ENCODE results near the gene PTPN22. TPM values are rescaled to one million over a fixed set of nuclear protein-coding genes. Genes with fewer than 3 reads are reported as not detected.

Gene PTPN22
- total RNA-seq, 1 donor from 2014 or later, result 0.26 TPM

- DNase-seq (ENCODE audit: low read depth in 2 of 2), result no peak
Measured at GRCh38 chr1:113802367-113803007, 69.0 kb downstream of the PTPN22 start.

DNA sequence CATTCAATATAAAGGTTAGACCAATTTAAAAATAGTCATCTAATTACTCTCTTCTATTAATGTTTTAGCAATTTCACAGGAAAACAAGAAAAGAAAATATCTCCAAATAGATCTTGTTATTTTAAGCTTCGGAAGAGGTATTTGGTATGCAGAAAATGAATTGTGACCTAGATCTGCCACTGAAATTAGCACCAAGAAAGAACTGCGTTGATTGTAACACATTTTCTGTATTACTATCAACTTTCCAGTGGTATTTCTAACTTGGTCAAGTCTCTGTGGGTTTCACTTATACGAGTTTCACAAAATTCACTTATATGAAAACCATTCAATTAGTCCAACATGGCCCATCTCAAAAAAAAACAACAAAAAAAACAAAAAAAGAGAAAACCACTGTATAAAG lies 71.0 kb downstream of the PTPN22 start:
- no peak for DNase-seq (ENCODE audit: low read depth in 2 of 2)

DNA sequence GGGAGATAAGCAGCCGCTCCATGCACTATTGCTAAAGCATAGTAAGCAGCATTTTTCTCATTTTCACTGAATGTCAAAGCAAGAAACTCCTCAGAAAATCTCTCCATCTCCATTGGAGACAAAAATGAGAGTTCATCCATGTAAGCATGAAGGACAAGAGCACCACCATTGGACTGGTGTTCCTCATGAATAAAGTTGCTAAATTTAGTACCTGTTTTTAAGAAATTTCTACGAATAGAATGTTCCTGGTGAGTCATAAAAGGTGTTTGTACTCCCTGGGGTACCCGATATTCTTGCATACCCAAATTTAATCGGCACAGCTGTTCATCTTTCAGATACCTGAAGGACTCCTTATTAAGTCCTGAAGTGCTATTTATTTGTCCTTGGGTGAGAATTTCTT lies 74.0 kb downstream of the PTPN22 start:
- DNase-seq (ENCODE audit: low read depth in 2 of 2), result no peak

- no peak for DNase-seq (ENCODE audit: low read depth in 2 of 2)
Measured at GRCh38 chr1:113793878-113794834, 77.4 kb downstream of the PTPN22 start.

- DNase-seq (ENCODE audit: low read depth in 2 of 2), result no peak
Measured at GRCh38 chr1:113792986-113793385, 78.5 kb downstream of the PTPN22 start.

- DNase-seq (ENCODE audit: low read depth in 2 of 2), result no peak
Measured at GRCh38 chr1:113792471-113792870, 79.0 kb downstream of the PTPN22 start.

DNA sequence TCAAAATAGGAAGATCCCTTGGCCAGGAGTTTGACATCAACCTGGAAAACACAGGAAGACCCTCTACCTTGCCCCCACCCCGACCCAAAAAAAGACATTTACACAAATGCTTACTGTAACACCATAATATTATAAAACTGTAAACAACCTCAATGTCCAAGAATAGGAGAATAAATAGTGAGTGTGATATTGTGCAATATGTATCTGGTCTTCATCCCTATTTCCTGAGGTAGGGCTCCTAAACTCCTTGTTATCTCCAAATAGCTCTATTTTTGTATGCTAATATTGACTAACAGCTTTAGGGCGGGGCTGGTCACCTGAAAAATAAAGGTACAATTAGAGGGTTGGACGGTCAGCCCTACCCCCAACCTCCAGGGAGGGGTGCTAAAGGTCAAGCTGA lies 82.7 kb downstream of the PTPN22 start:
- DNase-seq (ENCODE audit: low read depth in 2 of 2), result no peak

DNA sequence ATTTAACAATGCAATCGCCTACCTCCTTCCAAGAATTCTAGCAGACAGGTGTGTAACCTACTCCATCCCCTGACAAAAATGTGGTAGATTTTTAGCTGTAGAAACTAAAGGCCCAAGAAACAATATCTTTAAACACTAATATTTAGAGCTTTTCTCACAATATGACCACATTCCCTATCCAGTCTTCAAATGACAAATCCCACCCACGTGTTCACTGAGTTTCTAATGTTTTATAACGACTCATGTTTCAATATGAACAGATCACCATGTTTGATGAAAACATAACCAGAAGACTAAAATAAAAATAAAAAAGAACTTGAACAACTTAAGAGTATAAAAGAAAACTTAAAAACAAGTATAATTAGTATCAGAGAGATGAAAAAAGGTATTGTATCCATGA lies 83.8 kb downstream of the PTPN22 start:
- no peak for DNase-seq (ENCODE audit: low read depth in 2 of 2)

- DNase-seq (ENCODE audit: low read depth in 2 of 2), result no peak
Measured at GRCh38 chr1:113786069-113786468, 85.4 kb downstream of the PTPN22 start.

GRCh38 chr1:113784104-113784779 lies 87.3 kb downstream of the PTPN22 start:
- DNase-seq (ENCODE audit: low read depth in 2 of 2), result no peak

DNA sequence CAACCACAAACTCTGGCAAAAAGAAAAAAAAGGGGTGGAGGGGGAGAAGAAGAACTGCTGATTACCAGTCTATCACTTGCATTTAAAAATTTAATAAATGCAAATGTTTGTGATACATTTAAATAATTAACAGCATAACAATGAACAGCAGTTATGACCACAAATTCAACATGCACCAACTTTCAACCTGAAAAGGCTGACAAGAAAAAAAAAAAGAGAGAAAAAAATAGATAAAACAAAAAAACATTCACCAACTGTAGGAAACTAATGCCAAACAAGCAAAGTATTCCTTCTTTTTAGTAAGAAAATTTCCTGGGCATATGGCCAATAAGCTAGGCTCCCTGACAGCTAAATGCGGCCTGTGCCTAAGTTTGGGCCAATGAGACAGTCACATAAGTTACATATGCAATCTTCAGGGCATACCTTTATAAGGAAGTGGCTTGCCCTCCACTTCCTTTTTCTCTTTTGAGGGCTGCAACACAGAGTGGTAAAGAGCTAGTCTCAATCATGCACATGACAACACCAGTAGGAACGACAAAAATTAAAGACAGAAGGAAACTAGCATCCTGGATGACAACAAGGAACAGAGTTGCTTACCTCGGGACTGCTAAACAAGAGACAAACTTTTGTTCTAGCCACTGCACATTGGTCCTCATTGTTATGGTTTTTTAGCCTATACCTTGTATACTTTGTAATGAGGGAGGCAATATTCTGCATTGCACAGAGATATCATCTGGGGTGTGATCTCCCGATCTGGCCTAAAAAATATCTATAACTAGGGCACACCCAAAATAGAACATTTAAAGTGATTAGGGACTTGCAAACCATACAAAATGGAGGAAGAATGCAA lies 88.0 kb downstream of the PTPN22 start:
- peak in 1 of 2 donors; percentile 31 for DNase-seq (ENCODE audit: low read depth in 2 of 2)

DNA sequence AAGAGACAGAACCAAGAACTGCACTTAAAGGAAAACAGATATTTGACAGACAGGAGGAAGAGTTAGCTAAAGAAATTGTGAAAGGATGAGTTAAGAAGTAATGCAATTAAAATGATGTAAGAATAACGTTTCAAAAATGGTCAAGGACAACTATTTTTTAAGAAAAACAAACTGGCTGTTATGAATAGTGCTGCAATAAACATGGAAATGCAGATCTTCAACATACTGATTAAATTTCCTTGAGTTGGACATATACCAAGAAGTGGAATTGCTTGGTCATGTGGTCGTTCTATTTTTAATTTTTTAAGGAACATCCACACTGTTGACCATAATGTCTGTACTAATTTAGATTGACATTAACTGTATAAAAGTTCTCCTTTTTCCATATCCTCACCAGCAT lies 89.1 kb downstream of the PTPN22 start:
- no peak for DNase-seq (ENCODE audit: low read depth in 2 of 2)

- no peak for DNase-seq (ENCODE audit: low read depth in 2 of 2)
Measured at GRCh38 chr1:113780374-113781146, 91.0 kb downstream of the PTPN22 start.

DNA sequence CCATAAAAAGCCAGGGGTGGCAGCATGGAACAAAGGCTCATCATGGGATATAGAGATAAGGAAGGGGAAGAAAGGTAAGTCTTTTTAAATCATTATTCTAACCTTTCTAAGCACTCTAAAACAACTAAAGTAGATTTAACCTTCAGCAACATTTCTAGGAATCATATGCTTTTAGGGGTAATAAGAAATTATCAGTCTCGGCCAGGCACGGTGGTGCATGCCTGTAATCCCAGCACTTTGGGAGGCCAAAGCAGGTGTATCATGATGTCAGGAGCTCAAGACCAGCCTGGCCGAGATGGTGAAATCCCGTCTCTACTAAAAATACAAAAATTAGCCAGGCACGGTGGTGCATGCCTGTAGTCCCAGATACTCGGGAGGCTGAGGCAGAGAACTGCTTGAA lies 92.0 kb downstream of the PTPN22 start:
- no peak for DNase-seq (ENCODE audit: low read depth in 2 of 2)

DNA sequence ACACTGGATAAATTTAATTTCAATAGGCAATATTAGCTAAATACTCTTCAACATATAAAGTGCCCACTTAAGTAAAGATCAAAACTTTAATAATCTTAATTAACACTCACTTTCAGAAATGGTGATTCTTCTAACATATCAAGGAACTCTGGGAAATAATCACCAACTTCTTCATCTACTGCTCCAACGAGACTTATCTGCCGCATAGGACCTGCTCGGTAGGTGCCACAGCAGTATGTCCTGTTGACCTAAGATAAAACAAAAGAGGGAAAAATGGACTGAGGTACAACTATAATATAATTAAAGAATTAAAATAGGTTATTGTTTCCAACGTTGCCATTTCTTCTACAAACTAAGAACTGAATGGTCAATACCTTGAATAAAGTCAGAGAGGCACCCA lies 94.0 kb downstream of the PTPN22 start:
- no peak for DNase-seq (ENCODE audit: low read depth in 2 of 2)

DNA sequence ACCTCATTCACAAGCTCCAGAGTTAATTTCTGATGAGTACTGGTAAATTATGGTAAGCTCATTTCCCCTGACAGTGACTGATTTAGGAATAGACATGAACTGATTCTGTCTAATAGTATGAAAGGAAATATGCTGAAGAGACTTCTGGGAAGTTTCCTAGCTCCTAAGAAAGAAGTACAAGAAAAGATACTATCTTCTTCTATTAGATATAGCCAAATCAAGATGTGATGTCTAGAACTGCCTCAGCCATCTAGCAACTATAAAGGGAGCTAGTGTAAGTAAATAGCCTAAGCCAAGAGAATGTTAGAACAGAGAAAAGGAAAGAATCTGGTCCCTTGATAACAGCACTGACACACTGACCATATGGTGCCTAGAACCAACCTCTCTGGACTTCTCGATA lies 101.5 kb downstream of the PTPN22 start:
- DNase-seq (ENCODE audit: low read depth in 2 of 2), result no peak

- DNase-seq (ENCODE audit: low read depth in 2 of 2), result no peak
Measured at GRCh38 chr1:113769601-113769970, 101.9 kb downstream of the PTPN22 start.

DNA sequence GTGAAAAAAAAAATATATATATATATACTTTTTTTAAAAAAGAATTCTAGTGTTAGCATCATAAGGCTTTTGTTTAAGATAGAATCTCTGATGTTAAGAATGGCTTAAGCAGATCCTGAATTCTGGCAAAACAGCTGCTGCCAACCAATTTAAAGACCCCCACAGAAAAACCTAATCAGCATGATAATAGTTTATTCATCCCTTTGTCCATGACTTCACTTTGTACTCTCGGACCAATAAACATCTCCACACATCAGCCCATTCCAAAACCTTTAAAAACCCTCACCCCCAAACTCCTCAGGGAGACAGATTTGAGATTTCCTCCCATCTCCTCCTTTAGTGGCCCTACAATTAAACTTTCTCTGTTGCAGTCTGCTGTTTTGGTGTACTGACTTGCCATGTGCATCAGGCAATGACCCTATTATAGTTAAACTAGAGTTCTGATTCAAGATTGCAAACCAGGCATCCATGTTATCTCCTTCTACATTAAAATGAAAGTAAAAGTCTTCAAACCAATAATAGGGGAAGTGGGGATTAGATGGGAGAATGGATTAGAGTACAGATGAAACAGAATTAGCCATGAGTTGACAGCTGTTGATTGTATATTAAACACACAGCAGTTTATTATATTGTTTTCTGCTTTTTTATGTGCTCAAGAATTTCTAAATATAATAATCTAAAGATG lies 102.5 kb downstream of the PTPN22 start:
- no peak for DNase-seq (ENCODE audit: low read depth in 2 of 2)

DNA sequence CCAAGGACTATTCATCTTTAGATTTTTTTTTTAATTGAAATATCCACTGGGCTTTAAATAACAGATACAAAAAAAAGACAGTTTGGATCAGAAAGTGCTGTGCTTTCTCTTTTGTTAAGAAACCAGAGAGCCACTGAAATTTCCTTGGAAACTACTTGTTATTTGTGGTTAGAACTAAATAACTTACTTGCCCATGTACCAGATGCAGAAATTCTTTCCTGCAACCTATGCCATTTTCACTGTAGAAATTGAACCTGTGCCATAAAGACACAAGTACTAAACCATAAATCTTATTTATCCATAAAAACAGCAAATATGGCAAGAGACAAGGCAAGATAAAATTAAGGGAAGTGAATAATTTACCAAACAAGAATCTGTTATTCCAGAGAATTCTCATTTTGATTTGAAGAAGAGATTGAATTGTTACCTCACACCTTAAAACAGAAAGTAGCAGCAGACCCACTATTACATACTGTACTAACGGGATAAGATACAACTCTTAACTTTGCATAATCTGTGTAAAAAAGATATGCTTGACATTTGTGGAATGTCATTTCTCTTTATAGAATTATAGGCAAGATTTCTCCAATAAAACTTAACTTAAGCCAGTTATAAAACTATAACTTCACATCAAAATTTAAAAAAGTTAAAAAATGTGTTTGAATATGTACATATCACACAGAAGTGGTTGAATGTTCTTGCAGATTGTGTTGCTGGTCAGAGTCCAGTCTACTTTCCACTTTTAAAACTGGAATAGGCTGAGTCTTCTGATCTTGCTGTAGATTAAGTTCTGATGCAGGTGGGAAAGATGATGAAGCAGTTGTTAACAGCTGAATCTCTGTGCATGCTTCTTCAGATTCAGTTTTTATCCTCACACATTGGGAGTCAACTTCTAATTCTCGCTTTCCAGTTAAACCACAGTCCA lies 105.9 kb downstream of the PTPN22 start:
- DNase-seq (ENCODE audit: low read depth in 2 of 2), result no peak
